Urothelium cell line (cell line): ENCODE measurements around the gene TMEM178B.
A peak's percentile ranks its signal among the peaks of the same experiment; 100 is the strongest.

Experiments used
- DNase-seq: peaks from one replicate; pipeline ENCODE4 v3.0.0; 2011; ENCODE audit warnings: low spot score, mixed read lengths
- FAIRE-seq: peaks from 2 replicates; lab custom pipeline; 2011; peaks lifted over from hg19 to GRCh38; lab: Jason Lieb, UNC

Gene TMEM178B

DNA sequence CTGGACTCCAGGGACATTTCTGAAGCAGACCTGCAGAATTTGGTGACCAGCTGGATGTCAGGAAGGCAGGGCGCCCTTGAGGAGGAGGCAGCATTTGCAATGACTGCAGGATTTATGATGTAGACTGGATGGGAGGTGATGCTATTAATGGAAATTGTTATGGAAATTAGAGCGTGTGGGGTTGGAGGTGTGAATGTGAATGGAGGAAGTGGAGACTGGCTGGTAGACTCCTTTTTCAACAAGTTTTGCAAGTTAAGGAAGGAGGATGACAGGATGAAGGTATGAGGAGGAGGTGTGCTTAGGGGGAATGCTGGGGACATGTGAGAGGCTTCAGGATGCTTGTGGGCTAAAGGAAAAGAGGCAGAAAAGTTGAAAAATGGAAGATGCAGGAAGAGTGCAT lies 137.0 kb downstream of the TMEM178B start:
- no peak for DNase-seq
- FAIRE-seq = no peak

DNA sequence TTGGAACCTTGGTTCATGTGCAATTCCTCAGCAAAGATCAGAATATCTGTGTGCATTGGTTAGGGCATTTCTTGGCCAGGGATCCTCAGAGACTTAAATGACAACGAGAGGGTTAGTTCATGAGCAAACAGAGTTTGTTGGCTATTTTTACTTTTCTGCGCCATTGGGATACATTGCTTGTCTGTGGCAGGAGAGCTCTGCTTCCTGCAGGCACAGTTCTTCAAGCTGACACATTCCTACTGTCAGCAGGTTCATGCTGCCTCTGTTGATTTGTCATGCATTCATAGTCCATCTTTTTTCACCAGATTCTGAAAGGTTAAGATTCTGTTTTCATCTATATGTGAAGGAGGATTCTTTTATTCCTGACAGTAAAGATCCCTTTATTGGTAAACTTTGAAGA lies 139.4 kb downstream of the TMEM178B start:
- FAIRE-seq (no peak), DNase-seq (no peak)

DNA sequence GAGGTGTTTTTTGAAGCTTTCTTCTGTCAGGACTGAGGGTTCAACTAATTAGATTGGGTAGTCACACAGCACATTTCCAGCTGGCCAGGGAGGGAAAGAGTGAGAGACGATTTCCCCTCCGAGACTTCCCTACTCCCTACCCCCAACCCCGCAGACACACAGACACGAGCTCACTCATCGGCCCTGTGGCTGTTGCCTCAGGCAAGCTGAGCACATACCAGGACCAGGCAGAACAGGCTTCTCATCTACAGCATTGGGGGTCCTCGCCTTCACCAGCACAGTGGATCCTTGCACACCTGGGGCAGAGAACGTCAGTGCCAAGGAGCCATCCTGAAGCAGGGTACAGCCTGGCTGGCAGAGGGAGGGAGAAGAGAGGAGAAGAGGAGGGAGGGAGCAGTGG lies 144.1 kb downstream of the TMEM178B start:
- FAIRE-seq = no peak
- DNase-seq = no peak

DNA sequence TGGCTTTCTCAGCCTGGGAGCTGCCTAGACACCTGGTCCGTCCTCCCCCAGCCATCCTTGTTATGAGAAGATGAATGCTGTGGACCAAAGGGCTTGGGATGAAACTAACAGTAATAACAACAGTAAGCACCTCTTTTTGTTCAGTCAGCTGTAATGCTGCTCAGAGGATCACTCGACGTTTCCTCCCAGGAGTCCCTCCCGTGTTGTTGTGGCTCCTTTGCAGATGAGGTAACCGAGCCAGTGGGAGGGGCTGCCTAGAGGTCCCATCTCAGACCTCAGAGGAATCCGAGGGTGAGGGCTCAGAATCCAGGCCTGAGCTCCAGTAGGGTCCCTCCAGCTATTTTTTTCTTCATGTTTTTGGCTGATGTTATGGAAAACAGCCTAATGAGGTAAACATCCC lies 145.1 kb downstream of the TMEM178B start:
- FAIRE-seq = no peak
- no peak for DNase-seq

DNA sequence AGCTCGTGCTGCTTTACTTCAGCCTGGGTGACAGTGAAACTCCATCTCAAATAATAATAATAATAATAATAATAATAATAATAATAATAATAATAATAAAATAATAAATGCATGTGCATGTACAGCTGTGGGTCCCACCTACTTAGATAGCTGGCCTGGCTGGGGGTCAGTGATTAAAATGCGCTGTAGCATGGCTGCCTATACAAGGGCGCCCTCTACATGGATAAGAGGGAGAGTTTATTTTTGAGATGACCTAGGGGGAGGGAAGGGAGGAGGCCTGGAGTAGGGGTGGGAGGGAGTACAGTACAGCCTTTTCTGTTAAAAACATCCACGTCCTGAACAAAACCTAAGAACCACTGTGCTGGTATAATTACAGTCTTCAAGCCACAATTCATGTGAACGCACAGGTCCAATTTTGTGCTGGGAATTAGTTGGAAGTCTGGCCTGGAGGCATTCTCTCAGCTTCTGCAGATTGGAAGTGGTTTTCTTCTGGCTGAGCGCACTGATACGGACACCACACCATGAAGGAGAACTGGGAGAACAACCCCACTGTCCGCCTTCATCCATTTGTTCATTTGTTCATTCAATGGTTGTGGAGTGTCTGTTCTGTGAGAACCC lies 146.5 kb downstream of the TMEM178B start:
- no peak for DNase-seq
- no peak for FAIRE-seq

DNA sequence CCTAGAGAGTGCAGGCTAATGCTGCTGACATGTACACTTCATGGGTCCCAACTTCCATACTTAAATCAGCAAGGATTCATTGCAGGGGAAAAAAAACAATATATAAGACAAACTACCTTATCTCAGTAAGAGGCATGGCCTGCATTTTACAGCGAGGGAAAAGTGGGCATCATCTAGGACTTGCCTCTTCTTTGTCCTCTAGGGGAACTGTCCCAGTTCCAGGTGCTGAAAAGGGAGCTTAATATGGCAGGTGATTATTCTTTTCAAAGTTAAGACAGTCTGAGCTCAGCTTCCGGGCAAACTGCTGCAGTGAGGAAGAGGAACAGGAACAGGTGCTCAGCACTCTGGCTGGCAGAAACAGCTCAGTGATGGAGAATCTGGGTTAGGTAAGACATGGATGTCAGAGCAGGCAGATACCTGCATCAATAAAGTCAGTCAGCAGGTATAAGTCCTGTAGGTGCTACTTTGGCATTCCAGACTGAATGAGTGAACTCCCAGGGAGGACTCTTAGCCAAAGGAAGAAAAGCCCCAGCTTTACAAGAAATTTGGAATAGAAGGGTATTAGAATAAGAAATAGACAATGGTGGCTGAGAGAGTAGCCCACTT lies 147.2 kb downstream of the TMEM178B start:
- DNase-seq (no peak), FAIRE-seq (no peak)

DNA sequence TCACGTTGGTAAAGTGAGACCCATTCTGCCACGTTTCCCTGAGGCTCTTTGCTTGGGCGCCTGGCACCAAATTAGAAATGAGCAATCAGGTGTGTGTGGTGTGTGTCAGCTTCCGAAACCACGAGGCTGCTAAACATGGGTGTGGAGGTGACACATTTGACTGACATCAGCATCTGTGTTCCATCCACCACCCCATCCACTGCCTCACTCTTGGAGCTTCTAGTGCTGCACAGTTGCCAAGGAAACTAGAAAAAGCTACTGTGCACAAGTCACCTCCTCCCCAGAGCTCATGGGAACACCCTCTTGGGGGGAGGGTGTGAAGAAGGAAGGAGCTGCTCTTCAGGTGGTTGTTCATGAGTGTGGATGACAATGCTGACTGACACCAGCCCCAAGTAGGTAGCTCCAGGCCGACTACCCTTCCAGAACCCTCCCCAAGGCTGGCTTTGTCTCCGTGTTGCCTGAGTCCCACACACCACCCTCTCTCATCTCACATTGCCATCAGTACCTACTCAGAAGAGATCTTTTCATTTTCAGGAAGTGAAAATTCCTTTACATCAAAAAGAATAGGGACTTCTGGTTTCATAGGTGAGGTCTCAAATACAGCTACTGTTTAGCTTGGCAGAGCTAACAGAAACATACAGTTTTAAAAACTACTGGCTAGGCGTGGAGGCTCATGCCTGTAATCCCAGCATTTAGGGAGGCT lies 152.2 kb downstream of the TMEM178B start:
- FAIRE-seq = no peak
- no peak for DNase-seq

DNA sequence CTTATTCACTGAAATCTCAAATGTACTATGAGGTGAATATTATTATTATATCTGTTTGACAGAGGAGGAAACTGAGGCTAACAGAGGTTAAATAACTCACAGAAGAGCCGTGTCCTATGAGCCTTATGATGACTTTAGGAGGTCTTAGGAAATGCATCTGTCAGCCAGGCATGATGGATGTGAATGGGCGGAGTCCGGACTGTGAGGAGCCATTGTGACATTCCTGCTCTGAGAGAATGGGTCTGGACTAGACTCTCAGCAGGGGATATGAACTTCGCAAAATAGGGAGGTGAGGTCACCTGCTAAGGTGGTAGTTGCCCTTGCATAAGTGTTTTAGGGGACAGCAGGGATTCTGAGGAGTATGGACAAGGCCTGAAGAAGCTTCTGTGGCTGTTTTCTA lies 153.6 kb downstream of the TMEM178B start:
- FAIRE-seq = no peak
- no peak for DNase-seq

DNA sequence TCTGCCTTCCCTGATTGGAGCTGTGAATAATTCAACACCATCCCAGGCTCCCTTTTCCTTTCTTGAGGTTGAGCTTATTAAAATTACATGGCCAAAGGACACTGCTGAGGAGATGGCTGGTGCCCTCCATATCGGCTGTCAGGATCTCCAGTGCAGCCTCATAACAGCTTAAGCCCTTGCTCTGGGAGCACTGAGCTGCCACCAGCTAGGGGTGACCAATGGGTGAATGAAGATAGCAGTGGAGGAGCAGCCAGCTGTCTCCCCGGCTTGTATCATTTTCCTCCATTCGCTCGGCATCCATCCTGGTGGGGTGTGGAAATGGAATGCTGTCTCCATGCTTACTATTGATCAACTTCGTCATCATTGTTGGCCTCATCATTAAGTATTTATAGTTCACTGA lies 154.6 kb downstream of the TMEM178B start:
- FAIRE-seq = no peak

DNA sequence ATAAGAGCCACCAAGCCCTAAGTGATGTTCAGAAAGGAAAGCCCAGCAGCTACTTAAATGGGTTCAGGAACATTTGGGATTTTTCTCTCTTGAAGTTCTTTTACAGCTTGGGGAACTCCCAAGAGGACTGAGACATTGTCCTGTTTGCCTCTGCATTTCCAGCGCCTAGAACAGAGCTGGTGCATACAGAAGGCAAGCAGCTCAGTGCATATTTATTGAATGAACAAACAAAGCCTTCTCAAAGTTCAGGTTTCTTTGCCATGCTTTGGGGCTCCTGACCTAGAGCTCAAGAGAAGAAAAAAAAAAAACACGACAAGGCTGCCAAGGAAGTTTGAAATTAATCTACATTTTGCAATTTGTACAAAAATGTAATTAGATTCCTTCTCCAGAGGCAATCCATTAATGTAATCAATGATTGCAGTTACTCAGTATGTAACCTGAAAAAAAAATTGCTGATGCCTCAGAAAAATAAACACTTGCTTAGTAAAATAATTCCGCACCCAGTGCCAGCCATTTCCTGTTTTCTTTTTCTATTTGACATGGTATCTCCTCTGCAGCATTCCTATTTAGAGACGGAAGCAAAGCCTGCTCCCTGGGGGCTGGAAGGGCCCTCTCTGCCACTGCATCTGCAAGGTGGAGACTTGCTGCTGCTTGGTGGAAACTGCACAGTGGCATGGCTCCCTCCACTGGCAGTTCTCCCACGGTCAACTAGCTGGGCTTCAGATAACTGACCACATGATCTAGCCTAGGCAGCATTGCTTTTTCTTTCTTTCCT lies 157.3 kb downstream of the TMEM178B start:
- no peak for FAIRE-seq
- DNase-seq = peak; percentile 25

More for the DNA sequence above, 154.6 kb downstream of the TMEM178B start:
- no peak for DNase-seq

DNA sequence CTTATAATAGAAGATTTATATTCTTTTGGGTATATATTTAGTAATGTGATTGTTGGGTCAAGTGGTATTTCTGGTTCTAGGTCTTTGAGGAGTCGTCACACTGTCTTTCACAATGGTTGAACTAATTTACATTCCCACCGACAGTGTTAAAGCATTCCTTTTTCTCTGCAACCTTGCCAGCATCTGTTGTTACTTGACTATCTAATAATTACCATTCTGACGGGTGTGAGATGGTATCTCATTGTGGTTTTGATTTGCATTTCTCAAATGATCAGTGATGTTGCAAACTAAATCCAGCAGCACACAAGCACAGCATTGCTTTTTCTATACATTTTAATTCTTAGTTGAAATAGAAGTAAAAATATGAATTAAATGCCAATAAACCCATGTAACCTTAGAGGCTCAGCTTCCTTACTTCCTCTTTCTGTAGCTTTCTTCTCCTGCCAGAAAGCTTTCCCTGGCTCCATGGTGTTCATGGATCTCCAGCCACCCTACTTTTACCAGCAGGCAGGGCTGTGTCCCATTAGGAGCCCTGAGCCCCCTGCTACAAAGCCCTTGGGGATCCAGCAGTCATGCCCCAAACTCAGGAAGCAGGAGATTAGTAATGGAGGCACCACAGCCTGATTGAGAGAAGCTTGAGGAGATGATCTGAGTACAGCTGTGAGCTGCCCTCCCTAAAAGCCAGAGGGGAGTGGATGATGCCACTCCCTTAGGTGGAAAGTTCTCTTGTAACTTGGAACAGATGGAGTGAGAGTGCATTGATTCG lies 158.6 kb downstream of the TMEM178B start:
- no peak for DNase-seq
- FAIRE-seq = no peak

DNA sequence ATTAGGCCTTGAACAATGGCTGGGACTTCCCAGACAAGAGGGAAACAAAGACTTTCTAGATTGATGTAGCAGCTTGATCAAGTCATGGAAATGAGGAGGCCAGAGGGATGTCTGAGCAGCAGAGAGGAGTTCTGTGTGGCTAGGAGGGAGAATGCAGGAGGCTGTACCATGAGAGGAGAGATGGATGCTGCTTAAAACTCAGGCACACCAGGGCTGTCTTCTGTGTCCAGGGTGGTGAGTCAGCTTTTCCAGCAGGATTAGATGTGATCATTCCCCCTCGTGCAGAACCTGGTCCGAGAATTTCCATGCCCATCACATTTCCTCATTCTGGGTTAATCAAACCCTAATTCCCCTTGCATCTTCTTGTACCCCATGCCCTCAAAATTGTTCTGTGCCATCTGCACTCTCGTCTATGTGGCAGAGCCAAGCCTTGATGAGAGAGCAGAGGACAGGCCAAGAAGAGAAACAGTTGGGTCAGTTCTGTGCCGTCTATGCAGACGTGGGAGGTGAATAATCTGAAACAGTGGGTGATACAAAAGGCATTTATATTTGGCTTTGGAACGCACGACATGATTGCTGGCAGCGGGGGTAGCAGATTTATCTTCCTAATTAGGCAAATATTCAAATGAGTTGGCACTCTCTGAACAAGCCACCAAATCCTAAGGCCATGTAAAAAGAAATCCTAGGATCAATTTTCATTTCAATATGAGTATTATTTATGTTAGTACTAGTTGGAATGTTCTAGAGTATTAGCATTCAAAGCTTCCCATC lies 160.7 kb downstream of the TMEM178B start:
- no peak for FAIRE-seq

DNA sequence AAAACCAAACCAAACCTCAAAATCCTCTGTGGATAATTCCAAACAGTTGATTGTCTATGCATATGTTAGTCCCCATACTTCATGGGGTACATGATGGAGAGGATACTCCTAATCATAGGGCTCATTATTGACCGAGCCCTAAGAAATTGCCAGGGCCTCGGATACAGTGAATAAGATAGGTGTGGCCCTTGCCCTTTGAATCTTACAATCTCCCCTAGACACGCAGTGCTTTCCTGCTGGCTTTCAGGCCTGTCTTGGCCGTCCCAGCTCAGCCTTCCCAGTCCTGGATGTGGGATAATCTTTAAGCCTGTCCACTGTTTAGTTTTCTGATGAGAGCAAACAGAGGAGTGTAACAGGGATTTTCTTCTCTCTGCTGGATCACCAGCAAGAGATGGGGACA lies 161.8 kb downstream of the TMEM178B start:
- DNase-seq (no peak), FAIRE-seq (no peak)

More for the DNA sequence above, 160.7 kb downstream of the TMEM178B start:
- no peak for DNase-seq

DNA sequence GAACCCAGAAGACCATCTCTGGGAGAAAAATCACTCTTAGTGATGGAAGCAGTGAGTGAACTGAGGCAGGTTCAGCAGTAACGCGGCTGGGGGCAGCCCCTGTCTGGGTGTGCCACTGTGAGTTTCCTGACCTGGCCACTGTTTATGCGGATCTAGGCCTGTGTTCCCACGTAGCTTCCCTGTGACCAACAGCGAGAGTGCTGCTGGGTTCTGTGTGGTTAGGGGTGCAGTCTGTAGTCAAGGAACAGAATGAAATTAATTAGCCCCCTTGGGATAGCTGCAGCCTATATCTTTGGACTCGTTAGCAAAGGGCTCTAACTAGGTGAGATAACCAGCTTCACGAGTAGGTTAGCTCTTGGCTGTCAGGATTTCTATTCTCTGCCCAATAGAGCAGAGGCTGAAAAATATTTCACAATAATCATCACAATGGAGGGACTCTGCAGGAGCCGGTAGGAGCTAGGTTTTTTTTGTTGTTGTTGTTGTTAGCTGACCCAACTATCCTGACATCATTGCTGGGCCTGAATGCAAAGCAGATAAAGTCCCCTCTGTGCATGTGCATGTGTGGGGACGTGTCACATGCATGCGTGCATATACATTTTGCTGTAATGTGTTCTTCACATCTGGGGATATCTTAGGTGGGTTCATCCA lies 164.9 kb downstream of the TMEM178B start:
- FAIRE-seq = no peak
- no peak for DNase-seq

DNA sequence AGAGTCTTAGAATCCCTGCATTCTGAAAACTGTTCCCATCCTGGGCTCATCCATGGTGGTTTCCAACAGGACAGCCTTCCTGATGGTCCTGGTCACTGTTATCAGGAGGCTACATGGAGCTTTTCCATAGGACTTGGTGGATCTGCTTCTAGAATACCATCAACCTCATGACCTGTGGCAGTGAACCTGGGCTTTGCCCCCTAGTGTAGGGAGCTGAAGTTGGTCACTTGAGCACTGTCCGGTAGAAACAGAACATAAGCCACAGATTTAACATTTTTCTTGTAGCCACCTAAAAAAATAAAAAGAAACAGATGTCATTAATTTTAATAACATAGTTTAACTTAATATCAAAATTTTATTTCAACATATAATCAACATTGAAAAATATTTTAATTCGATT lies 165.8 kb downstream of the TMEM178B start:
- no peak for DNase-seq
- no peak for FAIRE-seq

DNA sequence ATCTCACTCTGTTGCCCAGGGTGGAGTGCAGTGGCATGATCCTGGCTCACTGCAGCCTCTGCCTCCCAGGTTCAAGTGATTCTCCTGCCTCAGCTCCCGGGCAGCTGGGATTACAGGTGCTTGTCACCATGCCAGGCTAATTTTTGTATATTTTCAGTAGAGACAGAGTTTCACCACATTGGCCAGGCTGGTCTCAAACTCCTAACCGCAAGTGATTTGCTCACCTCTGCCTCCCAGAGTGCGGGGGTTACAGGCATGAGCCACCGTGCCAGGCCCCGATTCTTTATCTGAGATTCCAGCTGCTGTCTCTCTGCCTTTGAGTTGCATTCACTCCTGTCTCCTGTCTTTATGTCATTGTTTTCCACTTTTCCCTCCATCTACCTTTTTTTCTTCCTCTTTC lies 168.7 kb downstream of the TMEM178B start:
- no peak for FAIRE-seq
- DNase-seq = no peak

DNA sequence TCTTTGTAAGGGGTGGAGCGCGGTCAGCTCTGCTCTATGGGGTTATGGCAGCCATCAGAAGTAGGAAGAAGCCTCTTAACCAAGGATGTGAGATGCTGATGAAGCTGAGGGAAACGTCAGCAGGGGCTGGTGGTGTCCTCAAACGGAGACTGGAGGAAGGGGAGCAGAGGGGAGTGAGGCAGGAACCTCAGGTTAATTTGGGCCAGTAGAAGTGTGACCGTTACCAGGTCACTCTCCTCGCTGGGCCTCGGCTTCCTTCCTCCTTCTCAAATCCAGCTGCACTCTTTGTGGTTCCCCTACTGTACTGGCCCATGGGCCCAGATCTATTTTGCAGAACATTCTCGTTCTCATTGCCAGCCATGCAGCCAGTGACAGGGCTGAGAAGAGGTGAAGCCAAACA lies 169.5 kb downstream of the TMEM178B start:
- DNase-seq = no peak
- no peak for FAIRE-seq

DNA sequence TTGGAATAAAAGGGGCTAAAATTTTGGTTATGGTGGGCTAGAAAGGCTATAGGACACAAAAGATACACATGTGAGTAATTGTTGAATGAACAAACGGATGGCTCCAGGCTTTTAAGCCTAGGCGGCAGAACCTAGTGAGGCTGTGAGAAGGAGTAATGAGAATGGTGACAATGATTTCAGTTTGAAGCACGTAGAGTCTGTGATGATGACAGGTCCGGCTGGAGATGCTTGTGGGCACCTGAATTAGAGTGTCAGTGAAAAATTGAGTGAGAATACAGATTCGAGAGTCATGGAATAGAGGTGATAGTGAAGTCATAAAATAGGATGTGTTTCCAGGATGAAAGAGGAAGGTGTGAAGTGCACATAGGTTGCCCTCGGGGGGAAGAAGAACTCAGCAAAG lies 170.6 kb downstream of the TMEM178B start:
- FAIRE-seq (no peak), DNase-seq (no peak)

DNA sequence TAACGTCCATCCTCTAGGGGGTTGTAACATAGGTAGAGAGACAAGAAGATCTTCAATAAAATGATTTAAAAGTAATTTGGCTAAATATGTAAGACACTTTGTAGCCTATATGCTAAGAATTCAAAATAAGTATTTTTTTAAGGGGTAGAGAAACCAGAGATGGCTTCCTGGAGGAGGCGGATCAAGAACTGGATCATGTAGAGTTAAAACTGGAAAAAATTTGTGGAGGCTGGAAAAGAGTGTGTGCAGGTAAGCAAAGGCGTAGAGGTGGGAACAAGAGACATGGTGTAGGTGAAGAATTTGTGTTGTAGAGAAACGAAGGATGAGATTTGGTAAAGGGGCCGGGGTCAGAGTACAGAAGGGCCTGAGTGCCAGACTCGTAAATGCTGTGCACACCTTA lies 172.6 kb downstream of the TMEM178B start:
- DNase-seq (no peak), FAIRE-seq (no peak)

DNA sequence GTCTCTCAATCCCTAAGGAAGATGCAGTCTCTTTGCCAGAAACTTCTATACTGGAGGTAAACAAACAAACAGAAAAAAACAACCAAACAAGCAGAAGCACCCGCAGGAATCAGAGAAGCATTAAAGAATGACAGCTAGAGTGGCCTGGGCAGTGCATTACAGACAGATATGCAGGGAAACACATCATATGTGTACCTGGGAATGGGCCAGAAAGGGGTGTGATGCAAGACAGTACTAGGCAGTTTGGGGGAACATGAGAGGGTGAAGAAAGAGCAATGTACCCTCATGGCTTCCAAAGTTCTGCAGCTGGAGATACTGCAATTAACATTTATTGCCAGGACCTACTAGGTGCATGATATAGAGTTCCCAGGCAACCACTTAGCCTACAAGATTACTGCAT lies 177.3 kb downstream of the TMEM178B start:
- DNase-seq (no peak), FAIRE-seq (no peak)
